ACHN (cell line): Measurements from ENCODE around the gene JARID2.

ENCODE experiments used
- DNase-seq: peaks from one replicate; pipeline ENCODE4 v3.0.0-alpha.2; 2015
- in situ Hi-C: cut with HindIII; loops from 2 replicates; pipeline ENCODE4 v1.10.0; 2017; ENCODE audit warnings: low sequenced_read_pairs, low pct_ligation_motif_present, low pct_unique_long_range_greater_than_20kb

JARID2 gene

DNA sequence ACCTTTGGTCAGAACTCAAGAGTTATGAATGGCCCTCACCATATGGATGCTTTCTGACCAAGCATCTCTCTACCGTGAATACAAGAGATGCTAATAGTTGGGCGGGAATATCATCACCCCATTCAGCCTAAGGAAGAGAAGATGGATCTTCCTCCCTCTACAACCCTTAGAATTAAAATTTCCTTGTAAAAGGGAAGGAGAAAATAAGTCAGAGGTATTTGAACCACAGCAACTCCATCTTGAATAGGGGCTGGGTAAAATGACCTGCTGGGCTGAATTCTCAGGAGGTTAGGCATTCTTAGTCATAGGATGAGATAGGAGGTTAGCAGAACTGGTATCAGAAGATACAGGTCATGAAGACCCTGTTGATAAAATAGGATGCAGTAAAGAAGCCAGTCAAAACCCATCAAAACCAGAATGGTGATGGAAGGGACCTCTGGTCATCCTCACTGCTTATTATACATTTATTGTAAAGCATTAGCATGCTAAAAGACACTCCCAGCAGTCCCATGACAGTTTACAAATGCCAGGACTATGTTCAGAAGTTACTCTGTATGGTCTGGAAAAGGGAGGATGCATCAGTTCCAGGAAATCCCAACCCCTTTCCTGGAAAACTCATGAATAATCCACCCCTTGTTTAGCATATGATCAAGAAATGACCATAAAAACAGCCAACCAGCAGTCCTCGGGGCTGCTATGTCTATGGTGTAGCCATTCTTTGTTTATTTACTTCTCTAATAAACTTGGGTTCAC lies 315.8 kb downstream of the JARID2 start:
- DNase-seq, result no peak
- in situ Hi-C loops, result no loop called here

- no peak for DNase-seq
- in situ Hi-C loops, result no loop called here
These were observed 317.1 kb downstream of the JARID2 start for GRCh38 chr6:15562977-15563376.

DNA sequence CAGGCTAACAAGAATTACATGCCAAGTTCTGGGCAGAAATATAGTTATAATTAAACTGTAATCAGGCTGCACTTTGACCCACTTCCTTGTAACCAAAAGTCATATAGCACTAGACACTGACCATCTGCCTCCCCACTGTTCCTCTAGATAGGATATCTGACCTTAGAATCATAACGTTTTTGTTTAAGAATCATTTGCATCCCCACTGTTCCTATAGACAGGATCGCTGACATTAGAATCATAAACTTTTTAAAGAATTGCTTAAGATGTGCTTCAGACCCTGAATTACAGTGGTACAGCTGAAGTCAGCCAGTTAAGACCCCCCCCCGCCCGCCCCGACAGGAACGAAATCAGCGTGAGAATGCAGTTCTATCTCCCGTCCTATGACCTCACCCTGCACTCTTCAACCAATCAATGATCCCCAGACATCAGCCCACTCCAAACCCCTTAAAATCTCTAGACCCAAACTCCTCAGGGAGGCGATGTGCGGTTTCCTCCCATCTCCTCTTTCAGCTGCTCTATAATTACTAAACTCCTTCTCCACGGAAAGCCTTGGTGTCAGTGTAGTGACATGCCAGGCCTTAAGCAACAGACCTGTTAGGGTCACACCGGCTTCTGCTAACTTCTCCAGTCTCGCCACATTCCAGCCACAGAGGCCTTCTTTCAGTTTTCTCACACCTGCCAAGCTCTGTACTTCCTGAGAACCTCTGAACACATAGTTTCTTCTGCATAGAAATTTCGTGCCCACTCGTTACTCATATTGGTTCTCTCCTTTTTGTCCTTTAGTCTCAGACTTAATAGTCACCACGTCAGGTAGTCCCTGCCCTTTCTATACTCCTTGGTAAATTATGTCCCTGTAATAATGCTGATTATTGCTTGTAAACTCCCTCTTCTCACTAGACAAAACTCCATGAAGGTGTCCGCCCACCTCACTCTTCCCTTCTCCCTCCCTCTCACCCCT lies 323.4 kb downstream of the JARID2 start:
- in situ Hi-C loops, result no loop called here
- DNase-seq, result no peak

GRCh38 chr6:15570171-15570570 lies 324.3 kb downstream of the JARID2 start:
- in situ Hi-C loops, result no loop called here
- DNase-seq, result no peak
